HG03159 (cell line): ENCODE data around the gene ZNF679.
"Not testable (repeated sequence)": the region's sequence is repeated elsewhere in the genome, so short reads cannot be mapped to it uniquely, and the experiment has no call there.

ENCODE experiments used
- ATAC-seq: cut with Tn5 transposase; IDR thresholded peaks from one replicate; pipeline ENCODE4 v1.9.1; 2021; ENCODE audit warnings: mild to moderate bottlenecking, moderate library complexity; ENCODE audit not compliant: unreplicated experiment

The ZNF679 gene

DNA sequence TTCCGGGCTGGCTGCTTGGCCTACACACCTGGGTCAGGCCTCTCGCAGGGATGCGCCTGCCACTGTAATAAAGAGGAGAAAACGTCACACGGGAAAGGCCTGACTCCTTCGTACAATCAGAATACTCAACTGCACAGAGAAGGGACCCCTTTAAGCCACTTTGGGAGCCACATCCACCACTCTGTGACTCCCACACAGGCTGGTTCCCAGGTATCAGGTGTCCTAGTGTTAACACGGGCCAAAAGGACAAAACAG is 79.7 kb downstream of the ZNF679 start:
- no peak for ATAC-seq

DNA sequence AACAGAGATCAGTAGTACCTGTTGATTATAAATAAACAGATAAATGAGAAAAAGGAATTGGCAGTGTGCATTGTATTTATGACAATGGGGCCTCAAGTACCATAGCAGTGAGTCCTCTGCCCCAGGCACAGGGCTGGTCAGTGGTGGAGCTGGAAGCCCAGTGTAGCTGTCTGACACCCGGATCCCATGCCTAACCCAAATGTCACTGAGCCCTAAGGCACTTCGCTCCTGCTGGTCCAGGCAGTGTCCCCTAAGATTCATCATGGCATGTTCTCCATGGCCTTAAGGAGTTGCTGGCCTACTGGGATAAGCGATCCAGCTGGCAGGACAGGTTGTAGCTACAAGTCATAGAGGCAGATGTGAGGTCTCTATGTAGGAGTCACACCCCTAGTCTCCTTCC is 82.2 kb downstream of the ZNF679 start:
- ATAC-seq, result no peak

DNA sequence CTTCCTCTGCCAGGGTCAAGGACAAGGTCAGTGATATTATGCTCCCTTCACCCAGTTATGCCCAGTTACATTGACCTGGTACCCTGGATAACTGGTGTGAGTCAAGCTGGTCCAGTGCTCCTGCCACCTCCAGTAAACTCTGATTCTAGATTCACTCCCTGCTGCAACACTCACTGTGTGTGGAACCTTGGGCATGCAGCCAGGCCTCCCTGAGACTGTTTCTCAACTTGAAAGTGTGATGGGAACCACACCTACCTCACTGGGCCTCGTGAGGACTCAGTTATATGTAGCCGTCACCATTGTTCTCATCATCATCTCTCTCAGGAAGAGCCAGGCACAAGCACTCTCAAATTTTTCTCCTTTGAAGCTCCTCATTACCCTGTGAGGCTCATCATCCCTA is 84.6 kb downstream of the ZNF679 start:
- no peak for ATAC-seq

DNA sequence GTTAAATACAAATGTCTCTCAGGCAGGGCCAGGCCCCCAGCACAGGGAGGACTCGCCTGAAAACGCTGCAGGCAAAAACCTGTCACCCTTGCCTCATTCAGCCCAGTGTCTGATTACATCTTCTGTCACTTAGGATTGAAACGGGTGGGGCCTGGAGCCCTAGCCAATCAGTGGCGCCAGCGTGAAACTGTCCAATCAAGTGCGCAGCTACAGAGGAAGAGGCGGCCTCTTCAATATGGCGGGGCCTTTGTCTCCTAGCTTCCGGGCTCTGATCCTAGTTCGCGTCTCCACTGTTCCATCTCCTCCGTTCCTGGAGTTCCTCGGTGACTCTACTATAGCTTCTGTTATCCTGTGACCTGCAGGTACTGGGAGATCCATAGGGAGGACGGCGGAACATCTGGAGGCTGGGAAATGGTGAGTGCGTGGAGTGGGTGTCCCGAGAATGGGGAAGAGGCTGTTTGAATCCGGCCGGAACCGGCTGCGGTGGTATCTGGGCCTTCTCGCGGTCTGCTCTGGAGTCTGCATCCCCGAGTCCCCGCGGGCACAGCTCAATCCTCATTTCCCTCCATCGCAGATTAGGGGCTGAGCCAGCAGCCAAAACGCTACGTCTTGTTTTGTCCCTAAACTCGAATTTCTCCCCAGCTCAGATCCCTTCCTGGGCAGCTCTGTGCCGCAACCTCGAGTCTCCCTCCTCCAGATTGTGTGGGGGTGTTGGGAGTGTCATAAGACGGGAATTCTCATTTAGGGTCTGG is 85.6 kb downstream of the ZNF679 start, which contains the start of gene ZNF736:
TSS of gene ZNF736 (plus strand) at position 222 of the 752 bp plus-strand sequence. CDS start at position 412, 190 bp downstream.
- ATAC-seq, result peak; percentile 100

DNA sequence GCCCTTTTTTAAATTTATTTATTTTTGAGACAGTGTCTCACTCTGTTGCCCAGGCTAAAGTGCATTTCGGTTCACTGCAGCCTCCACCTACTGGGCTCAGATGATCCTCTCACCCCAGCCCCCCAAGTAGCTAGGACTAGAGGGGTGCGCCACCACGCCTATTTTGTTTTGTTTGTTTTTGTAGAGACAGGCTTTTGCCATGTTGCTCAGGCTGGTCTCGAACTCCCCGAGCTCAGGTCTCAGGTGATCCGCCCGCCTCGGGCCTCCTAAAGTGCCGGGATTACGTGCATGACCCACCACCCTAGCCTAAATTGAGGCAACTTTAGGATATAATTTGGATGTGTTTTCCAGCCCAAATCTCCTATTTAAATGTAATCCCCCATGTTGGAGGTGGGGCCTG is 86.3 kb downstream of the ZNF679 start:
- ATAC-seq, result no peak

DNA sequence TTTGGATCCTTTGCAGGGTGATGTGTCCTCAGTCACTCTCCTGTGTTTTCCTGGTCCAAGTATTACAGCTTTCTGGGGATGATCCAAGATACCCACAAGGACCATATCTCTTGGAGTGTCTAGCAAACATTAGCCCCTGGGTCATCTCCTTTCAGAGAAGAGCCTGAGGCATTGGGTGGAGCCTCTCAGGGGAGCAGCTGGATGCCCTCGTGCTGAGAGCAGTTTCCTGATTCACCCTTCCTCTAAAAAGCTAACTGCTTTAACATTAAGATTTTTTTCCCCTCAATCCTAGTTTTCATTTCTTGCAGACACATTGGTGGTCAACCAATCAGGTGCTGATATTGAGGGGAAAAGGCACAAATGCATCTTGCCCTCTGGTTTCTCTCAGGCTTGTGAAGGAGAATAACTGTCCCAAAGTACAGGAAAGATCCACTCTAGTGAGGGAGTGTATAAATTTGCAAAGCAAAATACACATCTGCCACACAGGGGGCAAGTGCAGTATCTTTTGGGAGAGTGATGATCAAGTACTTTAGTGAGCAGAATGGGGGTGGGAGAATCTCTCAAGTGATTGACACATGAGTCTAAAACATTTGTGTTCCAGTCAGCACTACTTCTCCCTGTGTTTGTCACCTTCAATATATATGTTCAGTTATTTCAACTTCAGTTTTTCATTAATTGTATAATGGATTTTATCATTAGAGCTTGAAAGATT is 87.9 kb downstream of the ZNF679 start:
- ATAC-seq, result not testable (repeated sequence)
